WTC11 (cell line): ENCODE data around the gene IRF7. TPM values are rescaled to one million over a fixed set of nuclear protein-coding genes. Genes with fewer than 3 reads are reported as not detected.

Experiments
- ATAC-seq: fragments of 200-7000 bp; cut with Tn5 transposase; 2 replicates; pipeline ENCODE4 v1.10.0; 2021; ENCODE audit warnings: mild to moderate bottlenecking, moderate library complexity
- CTCF ChIA-PET: fragments of 300-600 bp; sonication (Branson Sonifier 250); formaldehyde crosslinking; loops from one replicate; lab custom pipeline; 2021; ENCODE audit warnings: antibody characterized with exemption; lab: Charles Lee
- POLR2A ChIA-PET: fragments of 350-600 bp; sonication (Branson Sonifier 250); formaldehyde crosslinking; loops from one replicate; lab custom pipeline; 2021; ENCODE audit warnings: antibody characterized with exemption; lab: Charles Lee
- DNase-seq: peaks from one replicate; pipeline ENCODE4 v3.0.0; 2021; ENCODE audit warnings: low spot score
- H3K27ac Mint-ChIP-seq: 2 replicates; pipeline ENCODE4 v1.8.0; 2021; ENCODE audit warnings: mixed read lengths
- H3K27me3 Mint-ChIP-seq: 2 replicates; pipeline ENCODE4 v1.8.0; 2021; ENCODE audit warnings: low read depth, mild to moderate bottlenecking, moderate library complexity, mixed read lengths
- H3K36me3 Mint-ChIP-seq: 2 replicates; pipeline ENCODE4 v1.8.0; 2021; ENCODE audit warnings: mixed read lengths
- H3K4me1 Mint-ChIP-seq: 2 replicates; pipeline ENCODE4 v1.8.0; 2022; ENCODE audit warnings: mixed read lengths
- H3K4me3 Mint-ChIP-seq: 2 replicates; pipeline ENCODE4 v1.8.0; 2021; ENCODE audit warnings: mild to moderate bottlenecking, moderate library complexity, mixed read lengths
- H3K9me3 Mint-ChIP-seq: 2 replicates; pipeline ENCODE4 v1.8.0; 2021; ENCODE audit warnings: mixed read lengths
- AFF4 ChIP-seq: sonication (generic); formaldehyde crosslinking; IDR thresholded peaks from 2 replicates; pipeline ENCODE4 v1.8.1; 2023; ENCODE audit warnings: mild to moderate bottlenecking, missing genetic modification reagents, borderline replicate concordance
- ARID4B ChIP-seq: sonication (generic); formaldehyde crosslinking; IDR thresholded peaks from 2 replicates; pipeline ENCODE4 v1.8.0; 2023; ENCODE audit warnings: missing genetic modification reagents, mild to moderate bottlenecking, borderline replicate concordance
- CBFB ChIP-seq: sonication (generic); formaldehyde crosslinking; IDR thresholded peaks from 2 replicates; pipeline ENCODE4 v1.8.1; 2022; ENCODE audit warnings: mild to moderate bottlenecking, low read depth, missing genetic modification reagents
- CREB1 ChIP-seq: sonication (generic); formaldehyde crosslinking; IDR thresholded peaks from 2 replicates; pipeline ENCODE4 v1.8.0; 2023; ENCODE audit warnings: mild to moderate bottlenecking, missing genetic modification reagents
- CREM ChIP-seq: sonication (generic); formaldehyde crosslinking; IDR thresholded peaks from 2 replicates; pipeline ENCODE4 v1.8.1; 2022; ENCODE audit warnings: mild to moderate bottlenecking, missing genetic modification reagents, moderate library complexity
- E2F4 ChIP-seq: sonication (generic); formaldehyde crosslinking; IDR thresholded peaks from 2 replicates; pipeline ENCODE4 v1.8.1; 2022; ENCODE audit warnings: low read depth, mild to moderate bottlenecking, moderate library complexity, missing genetic modification reagents, borderline replicate concordance
- E2F5 ChIP-seq: sonication (generic); formaldehyde crosslinking; IDR thresholded peaks from 2 replicates; pipeline ENCODE4 v1.8.1; 2022; ENCODE audit warnings: mild to moderate bottlenecking, moderate library complexity, missing genetic modification reagents
- ESRRA ChIP-seq: sonication (generic); formaldehyde crosslinking; IDR thresholded peaks from 2 replicates; pipeline ENCODE4 v1.8.1; 2022; ENCODE audit warnings: mild to moderate bottlenecking, missing genetic modification reagents, borderline replicate concordance
- ETV6 ChIP-seq: sonication (generic); formaldehyde crosslinking; IDR thresholded peaks from 2 replicates; pipeline ENCODE4 v1.8.1; 2022; ENCODE audit warnings: mild to moderate bottlenecking, missing genetic modification reagents
- GABPB1 ChIP-seq: sonication (generic); formaldehyde crosslinking; IDR thresholded peaks from 2 replicates; pipeline ENCODE4 v1.8.1; 2023; ENCODE audit warnings: mild to moderate bottlenecking, missing genetic modification reagents
- IRF1 ChIP-seq: sonication (generic); formaldehyde crosslinking; IDR thresholded peaks from 2 replicates; pipeline ENCODE4 v1.8.0; 2023; ENCODE audit warnings: missing genetic modification reagents
- MXD4 ChIP-seq: fragments of 250-450 bp; sonication (Bioruptor Pico); IDR thresholded peaks from 2 replicates; pipeline ENCODE4 v1.8.0; 2021; ENCODE audit warnings: mild to moderate bottlenecking, moderate library complexity, borderline replicate concordance
- RORB ChIP-seq: fragments of 250-450 bp; sonication (Bioruptor Pico); IDR thresholded peaks from 2 replicates; pipeline ENCODE4 v1.9.0; 2021; ENCODE audit warnings: mild to moderate bottlenecking
- SMAD4 ChIP-seq: sonication (generic); formaldehyde crosslinking; IDR thresholded peaks from 2 replicates; pipeline ENCODE4 v1.8.0; 2022; ENCODE audit warnings: mild to moderate bottlenecking, missing genetic modification reagents
- SP1 ChIP-seq: sonication (generic); formaldehyde crosslinking; conservative IDR thresholded peaks from 2 replicates; pipeline ENCODE4 v1.8.1; 2022; ENCODE audit warnings: missing genetic modification reagents
- TP53 ChIP-seq: sonication (generic); formaldehyde crosslinking; IDR thresholded peaks from 2 replicates; pipeline ENCODE4 v1.8.1; 2023; ENCODE audit warnings: mild to moderate bottlenecking, missing genetic modification reagents
- ZBTB21 ChIP-seq: sonication (generic); formaldehyde crosslinking; IDR thresholded peaks from 2 replicates; pipeline ENCODE4 v1.8.1; 2023; ENCODE audit warnings: mild to moderate bottlenecking, missing genetic modification reagents, borderline replicate concordance
- ZNF121 ChIP-seq: sonication (generic); formaldehyde crosslinking; IDR thresholded peaks from 2 replicates; pipeline ENCODE4 v1.8.0; 2023; ENCODE audit warnings: missing genetic modification reagents
- ZNF512 ChIP-seq: sonication (generic); formaldehyde crosslinking; IDR thresholded peaks from 2 replicates; pipeline ENCODE4 v1.8.1; 2022; ENCODE audit warnings: missing genetic modification reagents, borderline replicate concordance
- ZNF671 ChIP-seq: fragments of 250-450 bp; sonication (Bioruptor Pico); IDR thresholded peaks from 2 replicates; pipeline ENCODE4 v1.8.0; 2021; ENCODE audit warnings: mild to moderate bottlenecking
- total RNA-seq: library from RNA; stranded (reverse); gene quantifications from 3 replicates; pipeline ENCODE4 v1.2.3, GENCODE V29; 2021

Gene IRF7
- total RNA-seq, 1 experiment from 2014 or later = 11.1 TPM

- POLR2A ChIA-PET = no interaction called here
- no peak for ATAC-seq
- no peaks in the 10 kb centered on the region for H3K36me3 Mint-ChIP-seq
- CTCF ChIA-PET = no interaction called here
- H3K4me3 Mint-ChIP-seq = no peak overlapping the region
- no peak overlapping the region; the same call in 1 of the 2 replicates for H3K27ac Mint-ChIP-seq
- TF ChIP-seq CBFB (CRISPR knock-in tag) (no peak), E2F5 (CRISPR knock-in tag) (no peak), GABPB1 (CRISPR knock-in tag) (no peak), E2F4 (no peak), ZBTB21 (CRISPR knock-in tag) (no peak), ARID4B (no peak), CREB1 (CRISPR knock-in tag) (no peak), SP1 (no peak), SMAD4 (CRISPR knock-in tag) (no peak), AFF4 (CRISPR knock-in tag) (no peak), CREM (CRISPR knock-in tag) (no peak), ESRRA (no peak), ZNF121 (CRISPR knock-in tag) (no peak), ZNF512 (CRISPR knock-in tag) (no peak), ZNF671 (no peak), RORB (CRISPR knock-in tag) (no peak), MXD4 (CRISPR knock-in tag) (no peak), IRF1 (no peak), ETV6 (CRISPR knock-in tag) (no peak), TP53 (CRISPR knock-in tag) (no peak)
- peaks cover 18% of the 10 kb centered on the region for H3K4me1 Mint-ChIP-seq
- no peak for DNase-seq
- peaks cover 27% of the 10 kb centered on the region for H3K27me3 Mint-ChIP-seq
- H3K9me3 Mint-ChIP-seq = no peaks in the 10 kb centered on the region
Measured at GRCh38 chr11:641806-642370, 26.1 kb upstream of the IRF7 start.
